Measurements from ENCODE around the gene PNPLA1. TPM values are rescaled to one million over a fixed set of nuclear protein-coding genes. Genes with fewer than 3 reads are reported as not detected.

PNPLA1 gene
- total RNA-seq, 4 donors from 2014 or later, result 0.37 TPM; not detected in 3

DNA sequence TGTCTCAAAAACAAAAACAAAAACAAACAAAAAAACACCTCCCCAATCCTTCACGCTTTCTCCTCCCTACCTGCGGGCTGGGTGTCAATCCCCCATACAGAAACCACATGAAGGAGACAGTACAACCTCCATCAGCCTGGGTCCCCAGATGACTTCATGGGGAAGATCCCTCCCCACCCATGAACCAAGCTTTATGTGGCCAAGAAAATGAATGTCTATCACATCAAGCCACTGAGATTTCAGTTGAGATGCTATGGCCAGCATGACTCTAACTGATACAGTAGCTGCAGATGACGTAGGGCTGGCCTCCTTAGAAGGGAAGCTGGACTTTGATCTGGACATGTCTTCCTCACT lies 88.0 kb downstream of the PNPLA1 start:
- DNase-seq (ENCODE audit: low spot score) (no peak), ATAC-seq (ENCODE audit: low FRiP score) (no peak)
- no peak for TF ChIP-seq CTCF (IDR thresholded peaks at IDR 0.05)

Other genes with a start within 250 kb of the PNPLA1 start
- 1 to 10 TPM in 1 of 4 donors, under 1 TPM in 3; 0.12 to 3.3 (median 0.54) TPM for gene SLC26A8, start 245.4 kb upstream of the PNPLA1 start, total RNA-seq
- gene MAPK14, start 242.3 kb upstream of the PNPLA1 start, total RNA-seq, result 100 to 1,000 TPM in 3 of 4 donors, 10 to 100 TPM in 1; 91.9 to 133 (median 117) TPM
- 10 to 100 TPM; 10.9 to 27.5 (median 17.7) TPM for gene MAPK13, start 139.5 kb upstream of the PNPLA1 start, total RNA-seq
- 10 to 100 TPM; 15.8 to 32.1 (median 24.1) TPM for gene BRPF3, start 73.3 kb upstream of the PNPLA1 start, total RNA-seq
- gene BNIP5, start 66.8 kb downstream of the PNPLA1 start, total RNA-seq, result not detected
- 1 to 10 TPM in 3 of 4 donors, under 1 TPM in 1; 0.56 to 5.9 (median 2.8) TPM for gene ETV7, start 117.6 kb downstream of the PNPLA1 start, total RNA-seq
- gene PXT1, start 172.8 kb downstream of the PNPLA1 start, total RNA-seq, result not detected
- 100 to 1,000 TPM in 1 of 4 donors, 10 to 100 TPM in 3; 80.9 to 117 (median 89.4) TPM for gene KCTD20, start 172.9 kb downstream of the PNPLA1 start, total RNA-seq